COLO668 (cell line): Measurements from ENCODE around the gene JUND.

Source experiments
- DNase-seq: peaks from one replicate; lab custom pipeline; 2025; ENCODE audit not compliant: unreplicated experiment; lab: John Stamatoyannopoulos, UW

The JUND gene

GRCh38 chr19:18249834-18250233 lies 31.6 kb downstream of the JUND start:
- DNase-seq = no peak

- no peak for DNase-seq
Observed at GRCh38 chr19:18245297-18245696, 36.1 kb downstream of the JUND start.

GRCh38 chr19:18239303-18239702 lies 42.1 kb downstream of the JUND start:
- DNase-seq = no peak

- DNase-seq = no peak
Observed at GRCh38 chr19:18234194-18234593, 47.2 kb downstream of the JUND start.

- DNase-seq = peak; percentile 51
Observed at GRCh38 chr19:18233224-18233825, 48.1 kb downstream of the JUND start.

- peak; percentile 75 for DNase-seq
Observed at GRCh38 chr19:18232540-18233223, 48.7 kb downstream of the JUND start.

- DNase-seq = no peak
Observed at GRCh38 chr19:18231775-18232174, 49.6 kb downstream of the JUND start.

- no peak for DNase-seq
Observed at GRCh38 chr19:18230941-18231734, 50.3 kb downstream of the JUND start.

GRCh38 chr19:18229915-18230314 lies 51.5 kb downstream of the JUND start:
- no peak for DNase-seq
